Hindlimb muscle (tissue), 1 donor: ENCODE measurements around the gene CSNK1D. TPM values are rescaled to one million over a fixed set of nuclear protein-coding genes. Genes with fewer than 3 reads are reported as not detected.

Experiments
- polyA plus RNA-seq: library from polyadenylated mRNA; unstranded; fragments of 120-200 nt; gene quantifications from one replicate; pipeline ENCODE4 v1.2.1, GENCODE V29; 2013; ENCODE audit not compliant: insufficient read length

The CSNK1D gene
- polyA plus RNA-seq, 1 donor, result 81.9 TPM

Other genes with a start within 250 kb of the CSNK1D start
- 7.1 TPM for gene RAC3, start 242.0 kb downstream of the CSNK1D start, polyA plus RNA-seq
- gene DCXR, start 236.0 kb downstream of the CSNK1D start, polyA plus RNA-seq, result 31.5 TPM
- gene RFNG, start 221.9 kb downstream of the CSNK1D start, polyA plus RNA-seq, result 34.8 TPM
- gene GPS1, start 221.8 kb downstream of the CSNK1D start, polyA plus RNA-seq, result 84.4 TPM
- 63.4 TPM for gene DUS1L, start 207.9 kb downstream of the CSNK1D start, polyA plus RNA-seq
- gene FASN, start 175.5 kb downstream of the CSNK1D start, polyA plus RNA-seq, result 34.7 TPM
- 29.9 TPM for gene CCDC57, start 60.9 kb downstream of the CSNK1D start, polyA plus RNA-seq
- gene SLC16A3, start 44.7 kb downstream of the CSNK1D start, polyA plus RNA-seq, result 34.8 TPM
- 0.45 TPM for gene CD7, start 43.9 kb upstream of the CSNK1D start, polyA plus RNA-seq
- 5.5 TPM for gene SECTM1, start 60.1 kb upstream of the CSNK1D start, polyA plus RNA-seq
- not detected for gene TEX19, start 85.5 kb upstream of the CSNK1D start, polyA plus RNA-seq
- 12.6 TPM for gene UTS2R, start 98.1 kb upstream of the CSNK1D start, polyA plus RNA-seq
- 27.4 TPM for gene HEXD, start 144.6 kb upstream of the CSNK1D start, polyA plus RNA-seq
- 21.5 TPM for gene OGFOD3, start 144.9 kb upstream of the CSNK1D start, polyA plus RNA-seq
- gene CYBC1, start 177.1 kb upstream of the CSNK1D start, polyA plus RNA-seq, result 39.6 TPM
- 53.8 TPM for gene NARF, start 185.0 kb upstream of the CSNK1D start, polyA plus RNA-seq
- 44.4 TPM for gene FOXK2, start 246.0 kb upstream of the CSNK1D start, polyA plus RNA-seq